ENCODE data around the gene NXPH2.

The NXPH2 gene

DNA sequence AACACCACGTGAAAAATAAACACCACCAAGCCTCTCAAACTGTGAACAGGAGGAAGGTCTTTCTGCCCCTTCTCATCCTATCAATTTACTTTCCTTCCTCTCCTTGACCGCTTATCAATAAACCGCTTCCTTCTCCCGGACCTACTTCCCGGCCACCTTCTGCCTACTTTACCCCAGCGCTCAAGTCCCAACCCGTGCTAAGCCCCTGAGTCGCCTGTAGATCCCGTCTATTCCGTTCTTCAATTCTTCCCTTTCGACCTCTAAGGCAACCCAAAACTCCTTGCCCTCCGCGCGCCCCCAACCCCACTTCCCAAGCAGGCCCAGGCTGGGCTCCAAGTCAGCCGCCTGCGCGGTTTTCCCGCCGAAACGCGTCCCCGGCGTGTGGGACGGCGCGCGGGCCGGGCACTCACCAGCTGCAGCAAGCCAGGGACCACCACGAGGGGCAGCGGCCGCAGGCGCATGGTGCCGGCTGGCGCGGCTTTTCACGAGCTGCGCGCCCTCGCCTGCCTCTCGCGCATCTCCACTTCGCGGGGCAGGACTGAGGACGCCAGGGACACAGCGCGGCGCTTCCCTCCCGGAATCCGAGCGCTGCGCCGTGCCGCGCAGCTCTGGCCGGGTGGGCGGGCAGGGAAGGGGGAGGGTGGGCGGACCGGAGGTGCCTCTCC, at the start of gene NXPH2:
Gene NXPH2 (minus strand): TSS at position 610 of the 665 bp plus-strand sequence. CDS start 149 bp downstream, at position 461.
- DNase-seq (ENCODE audit: low read depth in 2 of 2), result no peak

DNA sequence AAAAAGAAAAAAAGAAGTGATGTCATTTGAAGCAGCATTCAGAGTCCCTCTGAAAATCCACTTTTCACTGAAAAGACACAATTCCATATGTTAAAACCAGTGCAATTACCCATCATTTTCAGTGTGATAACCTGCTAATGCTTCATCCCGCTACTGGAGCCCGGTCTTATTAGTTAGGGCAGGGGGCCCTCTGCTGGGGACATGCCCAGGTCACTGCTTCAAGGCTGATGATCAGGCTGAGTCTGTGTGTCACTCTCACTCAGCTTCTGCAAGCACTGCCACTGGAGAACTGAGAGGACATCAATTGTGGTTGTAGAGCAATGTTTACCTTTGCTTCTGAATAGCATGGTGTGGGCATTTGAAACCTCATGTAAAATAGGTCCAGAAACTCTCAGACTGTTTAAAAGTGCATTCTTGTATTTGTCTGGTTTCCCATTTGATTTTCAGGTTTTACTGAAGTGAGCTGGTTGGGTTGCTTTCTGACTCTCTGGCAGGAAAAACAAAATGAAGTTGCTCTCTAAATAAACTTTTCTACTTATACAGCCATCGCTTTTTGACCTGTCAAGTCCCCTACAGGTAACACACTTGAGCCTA, 49.2 kb upstream of the NXPH2 start:
- no peak for DNase-seq (ENCODE audit: low read depth in 2 of 2)

DNA sequence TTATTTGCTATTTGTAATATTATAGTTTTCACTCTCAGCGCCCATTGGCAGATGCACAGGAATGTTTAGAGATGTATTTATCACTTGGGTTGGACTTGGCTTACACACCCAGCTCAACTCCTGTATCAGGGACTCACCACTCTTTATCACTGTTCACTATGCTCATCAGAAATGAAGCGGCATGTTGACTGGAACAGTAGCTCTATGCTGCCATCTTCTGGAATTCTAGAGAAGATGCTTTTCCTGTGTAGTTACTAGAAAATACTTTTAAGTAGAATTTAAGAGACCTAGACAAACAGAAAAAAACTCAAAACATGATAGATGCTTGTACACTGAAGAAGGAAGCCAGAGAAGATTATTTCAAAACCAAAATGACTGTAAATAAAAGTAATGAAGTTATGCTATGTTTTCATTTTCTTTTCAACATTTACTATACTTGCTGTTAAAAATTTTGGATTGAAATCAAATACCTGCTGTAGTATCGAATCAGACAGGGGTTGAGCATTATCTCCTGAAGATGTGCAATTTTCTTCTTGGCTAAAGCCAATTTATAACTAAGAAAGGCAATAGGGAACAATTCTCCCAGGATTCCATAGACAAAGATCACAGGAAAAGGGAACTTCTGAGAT, 47.4 kb upstream of the NXPH2 start:
- no peak for DNase-seq (ENCODE audit: low read depth in 2 of 2)

DNA sequence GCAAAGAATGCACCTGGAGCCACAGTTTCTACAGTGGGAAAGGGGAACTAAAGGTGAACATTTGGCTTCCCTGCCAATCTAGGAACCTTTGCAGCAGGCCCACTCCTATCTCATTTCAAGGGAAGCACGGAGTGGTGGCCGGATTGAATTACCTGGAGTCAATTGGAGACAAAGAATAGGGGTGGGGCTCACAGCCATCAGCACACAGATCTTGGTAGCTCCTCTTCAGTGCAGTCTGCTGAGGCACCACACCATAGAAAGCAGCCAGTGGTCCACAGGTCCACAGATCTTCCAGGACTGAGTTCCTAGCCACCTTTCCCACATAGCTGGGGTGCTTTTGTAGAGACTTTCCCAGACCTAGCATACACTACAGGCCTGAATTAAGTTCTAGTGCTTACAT, 43.5 kb upstream of the NXPH2 start:
- DNase-seq (ENCODE audit: low read depth in 2 of 2), result no peak

DNA sequence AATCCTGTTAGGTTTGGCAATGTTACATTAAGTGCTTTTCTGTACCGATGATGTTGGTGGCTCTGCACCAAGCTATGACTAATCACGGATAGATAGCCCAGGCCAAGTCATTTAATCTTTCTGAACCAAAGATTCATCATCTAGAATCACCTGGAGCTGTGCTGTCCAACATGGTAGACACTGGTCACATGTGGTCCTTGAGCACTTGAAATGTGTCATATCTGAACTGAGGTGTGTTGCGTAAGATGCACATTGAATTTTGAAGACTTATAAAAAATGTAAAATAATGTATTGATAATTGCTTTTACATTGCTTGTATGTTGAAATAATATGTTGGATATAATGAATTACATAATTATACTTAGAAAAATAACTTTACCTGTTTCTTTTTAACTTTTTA, 39.8 kb upstream of the NXPH2 start:
- DNase-seq (ENCODE audit: low read depth in 2 of 2), result no peak

DNA sequence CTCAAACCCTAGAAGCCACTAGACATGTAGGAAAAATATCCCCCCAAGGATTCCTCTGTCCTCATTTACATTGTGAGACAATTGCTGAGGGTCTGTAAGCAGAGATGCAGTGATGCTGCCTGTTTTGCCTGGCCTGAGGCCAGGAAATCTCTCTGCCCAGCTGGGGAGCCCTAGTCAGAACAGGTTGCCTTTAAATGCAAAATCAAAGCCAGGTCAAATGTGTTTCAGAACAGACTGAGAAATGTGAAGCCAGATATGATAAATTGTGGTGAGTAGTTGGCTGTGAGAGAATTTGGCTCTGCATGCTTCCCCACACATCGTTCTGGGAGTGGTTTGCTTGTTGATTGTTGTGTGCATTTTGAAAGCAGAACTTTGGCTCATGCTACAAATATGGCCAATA, 38.4 kb upstream of the NXPH2 start:
- DNase-seq (ENCODE audit: low read depth in 2 of 2), result no peak

DNA sequence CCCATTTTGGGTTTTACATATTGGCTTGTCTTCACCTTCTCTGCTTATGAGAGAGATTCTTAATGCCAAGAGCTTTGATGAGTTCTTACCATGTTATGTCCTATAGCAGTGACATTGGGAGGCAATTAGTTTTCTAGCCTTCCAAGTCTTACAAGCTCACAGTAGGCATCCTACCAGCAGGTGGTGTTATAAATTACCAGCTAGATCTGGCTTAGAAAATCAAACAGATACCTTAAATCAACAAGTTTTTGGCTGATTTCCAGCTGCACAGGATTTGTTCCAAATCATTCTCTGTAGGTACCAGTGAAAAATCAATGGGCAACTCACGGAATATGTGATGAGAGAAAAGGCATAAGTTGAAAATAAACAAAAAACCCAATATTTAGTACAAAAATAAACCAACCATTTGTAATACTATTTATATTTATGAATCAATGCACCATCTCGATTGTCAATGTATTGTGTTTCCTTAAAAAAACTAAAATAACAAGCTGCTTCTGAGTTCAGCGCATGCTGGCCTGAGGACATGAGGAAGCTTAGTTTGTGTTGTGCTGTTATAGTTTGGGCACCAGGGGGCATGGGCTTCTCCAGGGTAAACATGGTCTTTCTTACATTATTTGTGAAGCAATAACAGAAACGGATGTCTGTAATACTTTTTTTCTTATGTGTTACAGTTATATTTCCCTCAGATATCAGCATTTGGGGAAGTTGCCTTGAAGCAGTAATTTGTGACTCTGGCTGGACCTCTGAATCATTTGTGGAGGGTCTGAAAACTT, 34.1 kb upstream of the NXPH2 start:
- no peak for DNase-seq (ENCODE audit: low read depth in 2 of 2)

DNA sequence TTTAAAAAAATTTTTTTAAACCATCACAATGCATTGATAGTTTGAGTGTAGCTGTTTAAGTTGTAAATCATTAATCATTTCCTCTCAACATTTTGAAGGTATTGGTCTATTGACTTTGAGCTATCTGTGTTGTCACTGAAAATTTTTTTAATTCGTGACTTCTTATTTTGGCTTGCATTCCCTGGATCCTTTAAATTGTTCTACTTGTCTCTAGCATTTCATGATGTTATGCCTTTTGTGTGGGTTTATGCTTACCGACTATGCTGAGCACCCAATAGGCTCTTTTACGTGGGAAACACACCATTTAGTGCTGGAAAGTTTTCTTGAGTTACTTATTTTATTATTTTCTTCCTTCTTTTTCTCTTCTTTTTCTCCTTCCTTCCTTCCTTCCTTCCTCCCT, 31.2 kb upstream of the NXPH2 start:
- DNase-seq (ENCODE audit: low read depth in 2 of 2), result no peak

DNA sequence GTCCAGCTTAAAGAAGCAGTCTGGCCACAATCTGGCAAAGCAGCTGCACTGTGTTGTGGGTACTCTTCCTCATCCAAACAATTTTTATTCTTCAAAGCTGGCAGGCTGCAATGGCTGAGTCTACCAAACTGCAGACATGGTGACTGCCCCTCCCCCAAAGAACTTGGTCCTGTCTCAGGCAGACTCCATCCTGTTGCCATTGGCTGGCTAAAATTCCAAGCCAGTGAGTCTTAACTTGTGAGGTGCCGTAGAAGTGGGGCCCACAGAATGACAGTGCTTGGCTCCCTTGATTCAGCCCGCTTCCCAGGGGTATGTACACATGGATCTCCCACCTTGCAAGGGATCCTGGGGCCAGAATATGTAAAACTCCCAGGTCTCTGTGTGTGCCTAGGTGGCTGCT, 14.5 kb upstream of the NXPH2 start:
- no peak for DNase-seq (ENCODE audit: low read depth in 2 of 2)

DNA sequence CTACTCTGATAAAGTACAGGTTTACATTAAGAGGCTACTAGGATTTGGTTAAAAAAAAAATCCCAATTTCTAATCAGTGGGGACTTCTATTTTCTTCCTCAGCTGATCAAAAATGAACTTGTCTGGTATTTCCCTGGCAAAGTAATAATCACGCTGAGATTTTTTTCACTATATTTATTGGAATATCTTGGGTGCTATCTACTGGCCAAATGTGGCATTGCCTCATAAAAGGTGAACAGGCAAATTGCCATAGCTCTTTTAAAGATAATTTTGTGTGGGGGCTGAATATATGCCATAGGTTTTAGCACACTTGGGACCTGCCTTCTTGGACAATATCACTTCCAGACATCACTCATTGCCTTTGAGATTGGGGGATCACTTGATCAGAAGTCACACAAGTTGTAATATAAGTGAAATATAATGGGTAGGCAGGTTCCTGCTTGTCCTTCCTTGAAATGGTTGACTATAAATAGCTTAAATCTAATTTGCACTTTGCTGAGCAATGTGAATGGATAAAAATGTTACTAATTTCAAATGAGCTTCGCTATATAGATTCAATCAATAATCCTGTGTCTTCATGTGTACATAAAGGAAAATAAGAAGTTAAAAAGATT, 7.0 kb upstream of the NXPH2 start:
- no peak for DNase-seq (ENCODE audit: low read depth in 2 of 2)

DNA sequence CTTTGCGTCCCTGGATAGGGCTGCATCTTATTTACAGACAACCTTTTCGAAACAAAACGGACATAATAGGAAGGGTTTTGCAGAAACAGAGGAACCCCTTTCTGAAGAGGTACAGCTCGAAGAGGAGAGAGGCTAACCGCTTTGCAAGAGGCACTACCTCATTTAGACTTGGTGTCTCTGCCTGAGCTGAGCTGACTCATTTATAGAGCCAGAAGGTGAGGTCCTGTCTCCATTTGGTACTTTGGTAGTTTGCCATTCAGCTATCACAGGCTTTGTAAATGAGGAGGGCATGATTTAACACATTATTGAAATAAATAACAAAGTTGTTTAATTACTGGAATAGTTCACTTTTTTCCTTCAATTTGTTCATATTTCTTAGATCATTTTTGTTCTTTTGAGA, 2.2 kb upstream of the NXPH2 start:
- DNase-seq (ENCODE audit: low read depth in 2 of 2), result no peak

DNA sequence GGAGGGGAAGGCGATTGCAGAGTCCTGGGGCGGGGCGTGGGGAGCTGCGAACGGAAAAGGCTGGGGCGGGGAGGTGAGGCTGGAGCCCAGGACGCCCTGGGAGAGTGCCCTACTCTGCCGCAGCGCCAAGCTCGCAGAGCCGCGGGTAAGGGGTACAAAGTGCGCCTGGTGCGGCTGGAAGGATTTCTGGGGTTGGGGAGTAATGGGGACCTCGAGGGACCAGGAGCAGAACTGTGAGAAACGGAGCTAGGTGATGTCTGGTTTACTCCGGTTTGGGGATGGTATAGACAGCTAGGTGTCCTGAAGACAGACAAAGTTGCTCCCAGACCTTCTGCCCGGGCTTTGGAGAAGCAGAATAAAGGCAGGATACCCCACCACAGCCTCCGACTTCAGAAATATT, 718 bp upstream of the NXPH2 start:
- DNase-seq (ENCODE audit: low read depth in 2 of 2), result no peak

DNA sequence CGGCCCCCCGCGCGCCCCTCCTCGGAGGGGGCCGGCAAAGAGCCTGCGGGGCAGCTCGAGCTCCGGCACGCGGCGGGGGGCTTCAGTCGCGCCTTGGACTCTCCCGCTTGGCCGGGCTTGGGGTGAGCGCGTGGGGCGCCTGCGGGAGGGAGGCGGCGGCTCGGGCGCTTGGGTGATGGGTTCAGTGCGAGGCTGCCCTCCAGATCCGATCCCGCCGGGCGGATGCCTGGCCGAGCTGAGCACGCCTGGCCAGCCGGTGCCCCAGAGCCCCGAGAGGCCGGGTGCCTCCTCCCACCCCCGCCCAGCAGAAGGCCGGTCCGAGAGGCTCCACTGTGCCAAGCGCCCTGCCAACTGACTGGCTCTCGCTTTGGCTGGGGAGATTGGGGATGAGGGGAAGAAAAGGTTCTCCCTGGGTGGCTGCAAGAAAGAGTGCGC, 273 bp upstream of the NXPH2 start:
- DNase-seq (ENCODE audit: low read depth in 2 of 2), result no peak

DNA sequence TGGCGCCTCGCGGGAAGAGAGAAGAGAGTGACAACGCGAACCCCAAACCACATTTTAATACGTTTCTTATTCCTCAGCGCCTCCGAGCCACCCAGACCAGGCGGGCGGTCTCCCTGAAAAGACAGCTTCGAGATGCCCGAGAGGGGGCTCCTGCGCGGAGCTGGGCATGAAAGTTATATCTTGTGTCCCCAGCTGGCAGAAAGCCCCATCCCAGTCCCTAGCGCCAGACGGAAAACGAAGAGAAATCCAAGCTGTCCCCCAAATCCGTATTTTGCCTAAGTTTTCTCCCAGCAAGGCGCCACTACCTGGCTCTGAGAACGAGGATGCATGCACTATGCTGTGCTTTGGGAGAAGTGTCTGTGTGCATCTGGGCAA, 797 bp downstream of the NXPH2 start:
- DNase-seq (ENCODE audit: low read depth in 2 of 2), result no peak

DNA sequence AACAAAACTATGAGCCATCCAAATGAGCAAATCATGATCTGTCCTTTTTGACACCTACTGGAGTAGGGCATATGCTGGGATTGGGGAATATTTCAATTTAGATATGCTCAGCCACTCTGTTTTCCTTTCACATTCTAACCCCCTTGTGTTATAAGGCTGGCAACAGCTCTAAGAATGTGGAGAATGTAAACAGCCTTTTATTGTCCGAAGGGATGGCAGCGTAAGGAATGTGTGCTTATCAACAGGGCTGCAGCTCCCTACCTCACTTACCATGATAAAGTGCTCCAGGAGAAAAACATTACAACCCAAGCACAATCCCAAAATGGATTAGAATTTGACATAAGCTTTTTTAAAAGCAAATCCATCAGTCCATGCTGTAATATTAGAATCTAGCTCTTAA, 2.2 kb downstream of the NXPH2 start:
- no peak for DNase-seq (ENCODE audit: low read depth in 2 of 2)

DNA sequence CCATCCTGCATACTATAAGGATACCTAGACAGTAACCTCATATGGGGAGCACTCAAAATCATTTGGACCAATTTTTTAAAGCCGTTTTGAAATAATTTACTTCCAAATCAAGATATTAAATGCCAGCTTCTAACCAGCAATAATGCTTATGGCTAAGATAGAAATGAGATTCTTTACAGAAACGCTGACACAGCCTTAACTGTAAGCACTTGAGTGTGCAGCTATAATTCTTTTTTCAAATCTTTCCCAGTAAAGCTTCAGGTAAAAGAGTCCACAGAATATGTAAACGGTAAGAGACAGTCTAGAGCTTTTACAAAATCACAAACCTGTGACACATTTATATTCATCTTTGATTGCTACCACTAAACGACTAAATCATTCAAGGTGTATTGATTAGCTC, 4.5 kb downstream of the NXPH2 start:
- DNase-seq (ENCODE audit: low read depth in 2 of 2), result no peak

DNA sequence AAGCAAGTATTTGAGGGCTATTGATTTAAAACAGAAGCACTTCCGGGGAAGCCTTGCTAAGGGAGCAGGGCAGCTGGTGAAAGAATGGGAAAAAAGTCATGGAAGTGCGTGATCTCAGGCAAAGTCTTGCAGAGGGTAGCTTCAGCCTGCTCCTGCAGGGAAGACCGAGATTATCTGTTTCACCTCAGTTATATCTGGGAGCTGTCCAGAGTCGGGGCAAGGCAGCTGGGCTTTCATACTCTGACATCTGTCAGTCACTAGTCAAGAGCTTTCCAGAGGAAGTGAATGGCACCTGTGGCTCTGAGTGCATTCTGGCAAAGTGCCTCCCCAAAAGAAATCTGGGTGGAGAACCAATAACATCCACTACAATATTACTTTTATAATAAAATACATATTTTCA, 8.7 kb downstream of the NXPH2 start:
- DNase-seq (ENCODE audit: low read depth in 2 of 2), result no peak

DNA sequence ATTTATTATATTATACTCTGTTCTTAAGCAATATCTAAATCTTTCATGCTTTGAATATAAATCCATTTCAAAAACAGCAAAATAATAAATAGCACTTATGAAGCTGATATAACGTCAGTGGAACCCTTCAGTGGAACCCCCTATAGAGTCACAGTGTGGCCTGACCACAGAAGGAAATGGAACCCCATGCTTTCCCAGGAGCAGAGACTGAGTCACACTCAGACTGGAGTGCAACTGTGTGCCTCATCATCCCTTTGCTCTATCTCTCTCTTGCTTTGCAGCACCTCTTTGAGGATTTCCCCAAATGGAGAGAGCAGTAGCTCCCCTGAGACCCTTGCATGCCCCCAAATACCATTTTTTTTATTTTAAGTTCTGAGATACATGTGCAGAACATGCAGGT, 13.1 kb downstream of the NXPH2 start:
- no peak for DNase-seq (ENCODE audit: low read depth in 2 of 2)

DNA sequence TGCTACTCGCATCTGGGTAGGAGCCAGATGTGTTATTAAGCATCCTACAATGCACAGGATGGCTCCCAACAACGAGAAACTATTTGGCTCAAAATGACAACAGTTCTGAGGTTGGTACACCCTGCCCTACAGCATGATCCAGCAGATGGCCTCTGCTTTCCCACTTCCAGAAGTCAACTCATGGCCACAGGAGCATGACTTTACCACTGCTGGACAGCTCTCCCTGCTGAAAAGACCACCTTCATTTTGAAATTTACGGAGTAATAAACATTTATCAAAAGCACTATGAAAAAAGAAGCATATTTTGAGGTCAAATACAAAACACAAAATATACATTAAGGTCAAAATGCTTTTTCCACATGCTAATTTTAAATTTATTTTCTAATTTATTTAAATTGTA, 13.7 kb downstream of the NXPH2 start:
- no peak for DNase-seq (ENCODE audit: low read depth in 2 of 2)

DNA sequence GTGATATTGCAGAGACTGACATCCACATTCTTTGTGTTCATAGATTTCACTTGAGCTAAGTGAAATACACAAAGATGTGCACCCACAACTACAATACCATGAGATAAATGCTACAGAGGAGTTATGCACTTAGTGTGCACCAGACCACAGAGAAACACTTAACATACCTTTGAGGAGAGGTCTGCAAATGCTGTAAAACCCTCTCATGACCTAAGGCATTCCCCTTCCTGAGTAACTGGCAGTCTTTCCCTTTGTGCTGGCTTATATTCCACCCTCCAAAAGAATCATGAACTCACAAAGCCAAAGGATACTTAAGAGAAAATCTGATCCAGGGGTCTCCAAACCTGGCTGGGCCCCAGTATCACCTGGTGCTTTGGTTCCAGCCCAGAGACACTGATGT, 16.2 kb downstream of the NXPH2 start:
- no peak for DNase-seq (ENCODE audit: low read depth in 2 of 2)

DNA sequence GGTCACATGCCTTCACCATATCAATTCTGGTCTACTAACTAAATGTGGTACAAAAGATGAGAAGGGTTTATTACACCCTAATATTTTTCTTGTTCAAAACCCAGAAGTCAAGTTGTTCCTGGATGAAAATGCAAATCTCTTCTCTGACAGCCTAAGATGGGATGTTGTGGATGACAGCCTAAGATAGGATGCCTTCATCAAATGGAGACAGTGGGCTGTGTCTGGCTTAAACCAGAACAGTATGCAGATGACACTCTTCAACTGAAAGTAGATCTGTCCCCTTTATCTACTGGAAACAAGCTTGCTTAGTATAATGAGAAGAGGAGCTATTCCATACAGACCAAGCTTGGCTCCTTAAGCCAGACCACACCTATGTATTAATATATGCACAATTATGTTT, 17.7 kb downstream of the NXPH2 start:
- DNase-seq (ENCODE audit: low read depth in 2 of 2), result no peak

DNA sequence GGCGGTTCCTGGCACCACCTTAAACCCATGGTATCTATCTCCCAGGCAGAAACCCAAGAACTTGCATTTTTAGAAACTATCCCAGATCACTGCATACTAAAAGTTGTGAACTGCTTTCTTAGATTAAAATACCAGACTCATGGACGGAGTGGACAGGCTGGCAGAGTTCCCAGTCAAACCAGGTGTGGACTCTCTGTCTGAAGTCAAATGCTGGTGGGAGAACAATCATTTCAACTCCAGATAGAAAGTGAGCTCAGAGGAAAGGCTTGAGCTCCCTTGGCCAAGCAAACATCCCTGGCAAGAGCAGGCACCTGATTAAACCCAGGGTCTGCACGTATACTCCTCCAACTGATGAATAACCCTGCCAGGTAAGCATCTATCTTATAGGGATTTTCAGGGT, 19.5 kb downstream of the NXPH2 start:
- no peak for DNase-seq (ENCODE audit: low read depth in 2 of 2)

Measured in stimulated activated CD4-positive, alpha-beta T cell treated with anti-CD3 and anti-CD28 coated beads, Interleukin-4, amount 100 ng/mL, for 48 hours (primary cell).